ENCODE data around the gene TRIM22.

GRCh38 chr11:5658318-5658717 lies 31.3 kb upstream of the TRIM22 start:
- TF ChIP-seq GATA2 (IDR thresholded peaks at IDR 0.05; ENCODE audit: low read depth, low read length), result no peak
- no peak for TF ChIP-seq GATA3 (IDR thresholded peaks at IDR 0.05; ENCODE audit: low read depth, low read length)

Data from SH-SY5Y (cell line).